ENCODE data around the gene FUT7.

FUT7 gene

GRCh38 chr9:136997830-136998234 is 34.1 kb downstream of the FUT7 start:
- TF ChIP-seq ZFX (IDR thresholded peaks at IDR 0.05; ENCODE audit: borderline replicate concordance) (no peak), CTCF (IDR thresholded peaks at IDR 0.05) (no peak)
- peak overlapping the region; percentile 82; the same call in 1 of the 2 replicates for H3K27ac ChIP-seq

GRCh38 chr9:136997371-136997770 is 34.5 kb downstream of the FUT7 start:
- H3K27ac ChIP-seq, result peak overlapping the region; percentile 82
- TF ChIP-seq CTCF (IDR thresholded peaks at IDR 0.05), result no peak
- no peak for TF ChIP-seq ZFX (IDR thresholded peaks at IDR 0.05; ENCODE audit: borderline replicate concordance)

GRCh38 chr9:136996361-136997292 is 35.3 kb downstream of the FUT7 start, which contains the start of gene CLIC3:
CLIC3 (minus strand) TSS chr9:136996568; CDS start chr9:136996543, 25 bp downstream.
- peak within 1 kb of the TSS; percentile 82 for H3K27ac ChIP-seq
- TF ChIP-seq ZFX (IDR thresholded peaks at IDR 0.05; ENCODE audit: borderline replicate concordance) (no peak), CTCF (IDR thresholded peaks at IDR 0.05) (no peak)

- H3K27ac ChIP-seq, result peak overlapping the region; percentile 82
- no peak for TF ChIP-seq CTCF (IDR thresholded peaks at IDR 0.05)
- TF ChIP-seq ZFX (IDR thresholded peaks at IDR 0.05; ENCODE audit: borderline replicate concordance), result no peak
These were observed 36.0 kb downstream of the FUT7 start for GRCh38 chr9:136995772-136996311.

- TF ChIP-seq CTCF (IDR thresholded peaks at IDR 0.05) (no peak), ZFX (IDR thresholded peaks at IDR 0.05; ENCODE audit: borderline replicate concordance) (no peak)
- H3K27ac ChIP-seq, result peak overlapping the region; percentile 82
These were observed 36.5 kb downstream of the FUT7 start for GRCh38 chr9:136995362-136995761.

GRCh38 chr9:136994888-136995230 is 37.0 kb downstream of the FUT7 start:
- peak overlapping the region; percentile 82 for H3K27ac ChIP-seq
- no peak for TF ChIP-seq ZFX (IDR thresholded peaks at IDR 0.05; ENCODE audit: borderline replicate concordance)
- TF ChIP-seq CTCF (IDR thresholded peaks at IDR 0.05), result no peak
